OCI-LY3 (cell line): ENCODE results near the gene SLF2.

Experiments
- H2AFZ ChIP-seq: fragments of 200-600, 300-600 bp; shearing (Covaris generic); 2 replicates; pipeline ENCODE4 v1.6.0; 2014; ENCODE audit warnings: antibody characterized with exemption, low read depth, low read length
- H3K27ac ChIP-seq: fragments of 200-600, 300-600 bp; sonication (generic); 2 replicates; pipeline ENCODE4 v1.5.1; 2014; ENCODE audit warnings: mild to moderate bottlenecking, low read length, moderate library complexity, mixed read lengths
- H3K27me3 ChIP-seq: fragments of 200-600, 300-600 bp; sonication (generic); 2 replicates; pipeline ENCODE4 v1.6.1; 2014; ENCODE audit warnings: low read depth, low read length, mixed read lengths
- H3K36me3 ChIP-seq: fragments of 200-600, 300-600 bp; sonication (generic); replicated peaks from 2 replicates; pipeline ENCODE3; 2014; ENCODE audit warnings: low read depth, low read length, mixed read lengths
- H3K4me1 ChIP-seq: fragments of 300-600, 200-600 bp; sonication (generic); 2 replicates; pipeline ENCODE4 v1.6.1; 2014; ENCODE audit warnings: low read length, mixed read lengths
- H3K4me2 ChIP-seq: fragments of 200-600, 300-600 bp; sonication (generic); 2 replicates; pipeline ENCODE4 v1.6.1; 2014; ENCODE audit warnings: low read length, mixed read lengths
- H3K4me3 ChIP-seq: fragments of 300-600, 200-600 bp; sonication (generic); 2 replicates; pipeline ENCODE4 v1.5.1; 2014; ENCODE audit warnings: antibody characterized with exemption, mild to moderate bottlenecking, low read length, moderate library complexity
- H3K79me2 ChIP-seq: fragments of 300-600, 200-600 bp; shearing (Covaris generic); 2 replicates; pipeline ENCODE4 v1.6.1; 2014; ENCODE audit warnings: mild to moderate bottlenecking, low read length, mixed read lengths
- H3K9ac ChIP-seq: fragments of 300-600, 200-600 bp; shearing (Covaris generic); 2 replicates; pipeline ENCODE4 v1.6.0; 2014; ENCODE audit warnings: mild to moderate bottlenecking, low read length, moderate library complexity
- H3K9me3 ChIP-seq: fragments of 200-600, 300-600 bp; shearing (Covaris generic); 2 replicates; pipeline ENCODE4 v1.6.1; 2014; ENCODE audit warnings: low read length, mixed read lengths; ENCODE audit not compliant: insufficient read depth
- H4K20me1 ChIP-seq: fragments of 200-600, 300-600 bp; sonication (generic); 2 replicates; pipeline ENCODE4 v1.6.1; 2016; ENCODE audit warnings: low read length, mixed read lengths; ENCODE audit not compliant: insufficient read depth
- CTCF ChIP-seq: fragments of 200-600, 300-600 bp; sonication (generic); IDR thresholded peaks from 2 replicates; pipeline ENCODE4 v1.5.1; 2014; ENCODE audit warnings: antibody characterized with exemption, low read length, low read depth
- EZH2phosphoT487 ChIP-seq: fragments of 200-600 bp; shearing (Covaris generic); IDR thresholded peaks from 2 replicates; pipeline ENCODE4 v1.6.1; 2018; ENCODE audit warnings: antibody characterized with exemption, mixed run types, low read depth

The SLF2 gene

GRCh38 chr10:100911472-100911871 lies 1.3 kb upstream of the SLF2 start:
- Histone ChIP-seq H3K4me2 (peak overlapping the region; percentile 91), H3K27ac (no peak overlapping the region), H3K4me1 (peaks cover 36% of the 10 kb centered on the region)

GRCh38 chr10:100912013-100912604 lies 654 bp upstream of the SLF2 start:
- Histone ChIP-seq H3K4me2 (peak overlapping the region; percentile 91), H4K20me1 (peaks cover 14% of the 10 kb centered on the region), H3K36me3 (peaks cover 6% of the 10 kb centered on the region), H3K9ac (peak overlapping the region; percentile 84), H3K27me3 (no peaks in the 10 kb centered on the region), H3K4me3 (peak overlapping the region; percentile 82), H2AFZ (peak overlapping the region; percentile 44; the same call in 1 of the 2 replicates), H3K27ac (peak overlapping the region; percentile 56), H3K79me2 (peaks cover 18% of the 10 kb centered on the region), H3K9me3 (no peaks in the 10 kb centered on the region), H3K4me1 (peaks cover 36% of the 10 kb centered on the region)
- TF ChIP-seq CTCF: no peak
- TF ChIP-seq EZH2phosphoT487: no peak

More at GRCh38 chr10:100911472-100911871, 1.3 kb upstream of the SLF2 start:
- H4K20me1 ChIP-seq: peaks cover 14% of the 10 kb centered on the region
- peak overlapping the region; percentile 84; the same call in 1 of the 2 replicates for H3K9ac ChIP-seq
- peaks cover under 1% of the 10 kb centered on the region for H3K36me3 ChIP-seq
- H3K27me3 ChIP-seq: no peaks in the 10 kb centered on the region
- H3K79me2 ChIP-seq: peaks cover 18% of the 10 kb centered on the region
- no peaks in the 10 kb centered on the region for H3K9me3 ChIP-seq
- peak overlapping the region; percentile 82; the same call in 1 of the 2 replicates for H3K4me3 ChIP-seq
- TF ChIP-seq CTCF: no peak
- no peak for TF ChIP-seq EZH2phosphoT487
- no peak overlapping the region for H2AFZ ChIP-seq

GRCh38 chr10:100913470-100913865 lies 705 bp downstream of the SLF2 start:
- TF ChIP-seq CTCF: no peak
- TF ChIP-seq EZH2phosphoT487: no peak
- Histone ChIP-seq H3K79me2 (peaks cover 18% of the 10 kb centered on the region), H3K9ac (peak overlapping the region; percentile 87)

GRCh38 chr10:100917071-100917470 lies 4.3 kb downstream of the SLF2 start:
- no peak overlapping the region for H2AFZ ChIP-seq

More at GRCh38 chr10:100913470-100913865, 705 bp downstream of the SLF2 start:
- peaks cover 36% of the 10 kb centered on the region for H3K4me1 ChIP-seq
- no peaks in the 10 kb centered on the region for H3K9me3 ChIP-seq
- H3K4me2 ChIP-seq: peak overlapping the region; percentile 75
- H3K27me3 ChIP-seq: no peaks in the 10 kb centered on the region
- peaks cover 6% of the 10 kb centered on the region for H3K36me3 ChIP-seq
- H2AFZ ChIP-seq: no peak overlapping the region
- H3K4me3 ChIP-seq: peak overlapping the region; percentile 81
- H4K20me1 ChIP-seq: peaks cover 14% of the 10 kb centered on the region
- H3K27ac ChIP-seq: no peak overlapping the region

More at GRCh38 chr10:100917071-100917470, 4.3 kb downstream of the SLF2 start:
- Histone ChIP-seq H3K4me2 (no peak overlapping the region), H3K27ac (no peak overlapping the region), H3K9me3 (no peaks in the 10 kb centered on the region), H3K9ac (no peak overlapping the region), H3K27me3 (no peaks in the 10 kb centered on the region), H3K4me1 (peaks cover 13% of the 10 kb centered on the region), H3K79me2 (peaks cover 18% of the 10 kb centered on the region), H4K20me1 (peaks cover 14% of the 10 kb centered on the region), H3K36me3 (peaks cover 9% of the 10 kb centered on the region), H3K4me3 (no peak overlapping the region)
- no peak for TF ChIP-seq CTCF
- TF ChIP-seq EZH2phosphoT487: no peak
